Hepatocyte (in vitro differentiated cells): ENCODE data around the gene TJP2. TPM values are rescaled to one million over a fixed set of nuclear protein-coding genes. Genes with fewer than 3 reads are reported as not detected.
A peak's percentile ranks its signal among the peaks of the same experiment; 100 is the strongest.

Experiments used
- DNase-seq: peaks from one replicate; pipeline ENCODE4 v3.0.0-alpha.2; 2016; ENCODE audit warnings: low spot score
- H2AFZ ChIP-seq: fragments of 200-600 bp; sonication (generic); 2 replicates; pipeline ENCODE4 v1.6.0; 2016; ENCODE audit warnings: antibody characterized with exemption, mild to moderate bottlenecking
- H3K27ac ChIP-seq: fragments of 200-600 bp; sonication (generic); 2 replicates; pipeline ENCODE4 v1.5.1; 2016; ENCODE audit warnings: mild to moderate bottlenecking
- H3K27me3 ChIP-seq: fragments of 200-600 bp; sonication (generic); 2 replicates; pipeline ENCODE4 v1.6.1; 2016
- H3K36me3 ChIP-seq: fragments of 200-600 bp; sonication (generic); replicated peaks from 2 replicates; pipeline ENCODE4 v1.5.1; 2016; ENCODE audit warnings: low read depth; ENCODE audit not compliant: insufficient read depth
- H3K4me1 ChIP-seq: fragments of 200-600 bp; sonication (generic); 2 replicates; pipeline ENCODE4 v1.5.1; 2016; ENCODE audit warnings: mild to moderate bottlenecking, moderate library complexity; ENCODE audit not compliant: insufficient read depth
- H3K4me2 ChIP-seq: fragments of 200-600 bp; sonication (generic); 2 replicates; pipeline ENCODE4 v1.6.0; 2016
- H3K4me3 ChIP-seq: fragments of 200-600 bp; sonication (generic); 2 replicates; pipeline ENCODE4 v1.5.1; 2016; ENCODE audit warnings: mild to moderate bottlenecking
- H3K79me2 ChIP-seq: fragments of 200-600 bp; sonication (generic); 2 replicates; pipeline ENCODE4 v1.6.0; 2017; ENCODE audit warnings: mild to moderate bottlenecking
- H3K9me2 ChIP-seq: fragments of 200-600 bp; sonication (generic); replicated peaks from 2 replicates; pipeline ENCODE4 v1.6.0; 2017; ENCODE audit warnings: mild to moderate bottlenecking; ENCODE audit not compliant: insufficient read depth
- H3K9me3 ChIP-seq: fragments of 200-600 bp; sonication (generic); 2 replicates; pipeline ENCODE4 v1.5.1; 2016; ENCODE audit warnings: low read depth, mild to moderate bottlenecking
- H4K20me1 ChIP-seq: fragments of 200-600 bp; sonication (generic); 2 replicates; pipeline ENCODE4 v1.6.0; 2016; ENCODE audit warnings: mild to moderate bottlenecking; ENCODE audit not compliant: insufficient read depth, poor library complexity, severe bottlenecking
- CTCF ChIP-seq: fragments of 200-600 bp; sonication (generic); IDR thresholded peaks from 2 replicates; pipeline ENCODE4 v1.5.1; 2016; ENCODE audit warnings: antibody characterized with exemption, mild to moderate bottlenecking; ENCODE audit not compliant: poor library complexity
- EZH2 ChIP-seq: fragments of 200-600 bp; sonication (generic); IDR thresholded peaks from 2 replicates; pipeline ENCODE4 v1.6.1; 2016; ENCODE audit warnings: antibody characterized with exemption, mild to moderate bottlenecking, borderline replicate concordance
- EZH2phosphoT487 ChIP-seq: fragments of 200-600 bp; sonication (generic); IDR thresholded peaks from one replicate; pipeline ENCODE4 v1.6.1; 2018; ENCODE audit warnings: antibody characterized with exemption, mild to moderate bottlenecking, low read depth, moderate library complexity; ENCODE audit not compliant: unreplicated experiment, severe bottlenecking
- WGBS: methylation state at CpG from one replicate; pipeline ENCODE4 v1.1.6; 2016; ENCODE audit warnings: low lambda C conversion rate; ENCODE audit errors: missing lambda C conversion rate; 5-methylcytosine and 5-hydroxymethylcytosine counted together
- polyA plus RNA-seq: library from polyadenylated mRNA; unstranded; fragments of >200 nt; fragmentation: Nextera tagmentation; extraction: Ambion mirVana; gene quantifications from 2 replicates; pipeline ENCODE4 v1.2.1, GENCODE V29; 2016
- total RNA-seq: library from RNA; depleted of rRNA; stranded (reverse); fragments of >200 nt; gene quantifications from 2 replicates; pipeline ENCODE4 v1.2.3, GENCODE V29; 2014

The TJP2 gene
- total and polyA plus RNA-seq, 2 experiments from 2014 or later: 67.2 to 131 TPM

GRCh38 chr9:69181908-69182353 is 7.9 kb downstream of the TJP2 start:
- TF ChIP-seq EZH2 (no peak), EZH2phosphoT487 (no peak), CTCF (no peak)
- Histone ChIP-seq H4K20me1 (no peaks in the 10 kb centered on the region), H3K27ac (peak overlapping the region; percentile 69), H3K4me1 (peaks cover 48% of the 10 kb centered on the region), H3K9me2 (no peaks in the 10 kb centered on the region), H3K27me3 (no peaks in the 10 kb centered on the region), H3K79me2 (peaks cover 53% of the 10 kb centered on the region), H3K4me3 (no peak overlapping the region), H2AFZ (no peak overlapping the region), H3K4me2 (peak overlapping the region; percentile 14), H3K36me3 (no peaks in the 10 kb centered on the region), H3K9me3 (no peaks in the 10 kb centered on the region)
- peak; percentile 55 for DNase-seq
- WGBS: 38% methylated on average over 4 of the region's 4 CpGs

GRCh38 chr9:69184266-69184665 is 10.2 kb downstream of the TJP2 start:
- Histone ChIP-seq H4K20me1 (no peaks in the 10 kb centered on the region), H3K79me2 (peaks cover 62% of the 10 kb centered on the region), H3K27me3 (no peaks in the 10 kb centered on the region), H3K4me2 (no peak overlapping the region), H3K4me1 (peaks cover 55% of the 10 kb centered on the region), H3K36me3 (no peaks in the 10 kb centered on the region), H2AFZ (no peak overlapping the region), H3K27ac (peak overlapping the region; percentile 5), H3K4me3 (no peak overlapping the region), H3K9me2 (no peaks in the 10 kb centered on the region), H3K9me3 (no peaks in the 10 kb centered on the region)
- DNase-seq: no peak
- TF ChIP-seq EZH2phosphoT487 (no peak), EZH2 (no peak), CTCF (no peak)
- WGBS: 87% methylated on average over 5 of the region's 5 CpGs

- no peak for DNase-seq
- Histone ChIP-seq H3K4me1 (peaks cover 62% of the 10 kb centered on the region), H3K27me3 (no peaks in the 10 kb centered on the region), H3K79me2 (peaks cover 78% of the 10 kb centered on the region), H3K27ac (peak overlapping the region; percentile 75), H3K9me2 (no peaks in the 10 kb centered on the region), H3K9me3 (no peaks in the 10 kb centered on the region), H3K4me2 (peak overlapping the region; percentile 55), H3K4me3 (no peak overlapping the region), H4K20me1 (no peaks in the 10 kb centered on the region), H2AFZ (no peak overlapping the region), H3K36me3 (no peaks in the 10 kb centered on the region)
- TF ChIP-seq EZH2phosphoT487 (no peak), EZH2 (no peak), CTCF (no peak)
- WGBS: 45% methylated on average over 7 of the region's 7 CpGs
Observed at GRCh38 chr9:69186841-69187611, 12.9 kb downstream of the TJP2 start.
